HEK293T (cell line): ENCODE measurements around the gene ISX.

Source experiments
- CTCF ChIA-PET: fragments of 350-600 bp; formaldehyde crosslinking; extraction: SDS; loops from one replicate; lab custom pipeline; 2021; ENCODE audit warnings: antibody characterized with exemption, inconsistent platforms; lab: Yijun Ruan, JAX
- POLR2A ChIA-PET: fragments of 350-600 bp; formaldehyde crosslinking; extraction: SDS; loops from one replicate; lab custom pipeline; 2020; ENCODE audit warnings: antibody characterized with exemption, inconsistent platforms; lab: Yijun Ruan, JAX
- DNase-seq: peaks from one replicate; pipeline ENCODE4 v3.0.0; 2012; ENCODE audit warnings: mixed read lengths; ENCODE audit errors: extremely low spot score
- ARNT ChIP-seq: fragments of 450-650 bp; IDR thresholded peaks from 2 replicates; pipeline ENCODE4 v1.6.1; 2017; ENCODE audit warnings: mild to moderate bottlenecking
- BHLHE40 ChIP-seq: fragments of 450-650 bp; IDR thresholded peaks from 2 replicates; pipeline ENCODE4 v1.6.1; 2016; ENCODE audit warnings: mild to moderate bottlenecking, moderate library complexity, borderline replicate concordance
- CTBP1 ChIP-seq: fragments of 450-650 bp; IDR thresholded peaks from 2 replicates; pipeline ENCODE4 v1.6.1; 2016; ENCODE audit warnings: borderline replicate concordance
- ELF4 ChIP-seq: fragments of 450-650 bp; IDR thresholded peaks from 2 replicates; pipeline ENCODE4 v1.6.1; 2017; ENCODE audit warnings: antibody characterized with exemption
- FOXA1 ChIP-seq: fragments of 450-650 bp; IDR thresholded peaks from 2 replicates; pipeline ENCODE4 v1.6.1; 2016; ENCODE audit warnings: mild to moderate bottlenecking
- FOXK2 ChIP-seq: fragments of 450-650 bp; IDR thresholded peaks from 2 replicates; pipeline ENCODE4 v1.6.1; 2016; ENCODE audit warnings: mild to moderate bottlenecking
- FOXM1 ChIP-seq: fragments of 450-650 bp; IDR thresholded peaks from 2 replicates; pipeline ENCODE4 v1.6.1; 2017; ENCODE audit warnings: mild to moderate bottlenecking, borderline replicate concordance
- HDGF ChIP-seq: fragments of 450-650 bp; IDR thresholded peaks from 2 replicates; pipeline ENCODE4 v1.6.1; 2017; ENCODE audit warnings: antibody characterized with exemption, borderline replicate concordance
- L3MBTL2 ChIP-seq: fragments of 450-650 bp; conservative IDR thresholded peaks from 2 replicates; pipeline ENCODE4 v1.6.1; 2016; ENCODE audit warnings: mild to moderate bottlenecking
- LEF1 ChIP-seq: fragments of 450-650 bp; IDR thresholded peaks from 2 replicates; pipeline ENCODE4 v1.6.1; 2017; ENCODE audit warnings: mild to moderate bottlenecking, borderline replicate concordance
- NFRKB ChIP-seq: fragments of 450-650 bp; IDR thresholded peaks from 2 replicates; pipeline ENCODE4 v1.6.1; 2016; ENCODE audit warnings: mild to moderate bottlenecking, moderate library complexity
- PKNOX1 ChIP-seq: fragments of 450-650 bp; IDR thresholded peaks from 2 replicates; pipeline ENCODE4 v1.6.1; 2016
- SP1 ChIP-seq: fragments of 450-650 bp; IDR thresholded peaks from 2 replicates; pipeline ENCODE4 v1.6.1; 2017
- SUZ12 ChIP-seq: fragments of 450-650 bp; IDR thresholded peaks from 2 replicates; pipeline ENCODE4 v1.6.1; 2016; ENCODE audit warnings: mild to moderate bottlenecking
- TARDBP ChIP-seq: fragments of 450-650 bp; IDR thresholded peaks from 2 replicates; pipeline ENCODE4 v1.6.1; 2016
- ZNF384 ChIP-seq: fragments of 450-650 bp; IDR thresholded peaks from 2 replicates; pipeline ENCODE4 v1.6.1; 2016

ISX gene

DNA sequence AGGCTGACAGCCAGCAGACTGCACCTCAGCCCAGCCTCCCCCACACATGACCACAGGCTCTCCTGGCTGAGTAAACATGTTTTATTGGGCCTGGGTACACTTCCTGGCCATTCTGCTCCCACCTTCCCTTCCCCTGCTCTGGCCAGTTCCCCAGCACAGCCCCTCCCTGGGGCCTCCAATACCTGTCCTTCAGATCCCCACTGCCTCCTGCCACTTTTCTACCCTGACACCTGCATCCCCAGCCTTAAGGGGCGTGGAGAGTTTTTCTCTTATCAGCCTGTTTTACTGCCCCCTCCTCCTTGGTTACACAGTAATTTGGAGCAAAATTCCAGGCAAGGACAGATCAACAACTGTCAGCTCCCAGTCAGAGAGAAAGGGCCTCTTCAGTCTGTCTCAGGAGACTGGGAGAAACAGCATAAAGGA, at the start of gene ISX:
Gene ISX, plus strand, starts transcription at position 363 of the 423 bp plus-strand sequence. CDS start 930 bp downstream, outside the sequence.
- POLR2A ChIA-PET, result no interaction called here
- no peak for DNase-seq
- CTCF ChIA-PET, result no interaction called here
- TF ChIP-seq ZNF384 (no peak), L3MBTL2 (no peak), PKNOX1 (no peak), BHLHE40 (no peak), FOXK2 (no peak)

DNA sequence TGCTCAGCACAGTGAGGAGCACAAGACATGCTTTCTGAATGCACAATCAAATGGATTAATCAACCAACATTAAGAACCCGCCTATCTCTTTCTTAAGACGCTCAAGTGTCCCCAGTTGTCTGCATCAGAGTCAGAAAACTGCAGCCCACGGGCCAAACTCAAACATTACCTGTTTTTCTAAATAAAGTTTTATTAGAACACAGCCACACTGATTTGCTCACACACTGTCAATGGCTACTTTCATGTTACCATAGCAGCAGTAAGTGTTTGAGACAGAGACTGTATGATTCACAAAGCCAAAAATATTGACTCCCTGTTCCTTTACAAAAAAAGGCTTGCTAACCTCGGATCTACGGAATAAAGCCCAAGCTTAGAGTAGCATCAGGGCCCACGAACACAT, 49.0 kb upstream of the ISX start:
- ChIA-PET POLR2A (no interaction called here), CTCF (no interaction called here)
- DNase-seq, result no peak
- TF ChIP-seq CTBP1 (no peak), BHLHE40 (no peak), LEF1 (no peak), FOXA1 (no peak), SP1 (no peak), ELF4 (no peak), HDGF (no peak), SUZ12 (no peak), FOXK2 (no peak), ARNT (no peak), TARDBP (no peak), NFRKB (no peak), ZNF384 (no peak)

GRCh38 chr22:35018995-35019394, 47.0 kb upstream of the ISX start:
- no peak for DNase-seq
- CTCF ChIA-PET, result no interaction called here
- TF ChIP-seq FOXM1 (no peak), ARNT (no peak), ELF4 (no peak), TARDBP (no peak), HDGF (no peak), L3MBTL2 (no peak), NFRKB (no peak), PKNOX1 (no peak), BHLHE40 (no peak), ZNF384 (no peak), LEF1 (no peak), FOXA1 (no peak), SP1 (no peak), CTBP1 (no peak), FOXK2 (no peak), SUZ12 (no peak)
- POLR2A ChIA-PET, result no interaction called here

DNA sequence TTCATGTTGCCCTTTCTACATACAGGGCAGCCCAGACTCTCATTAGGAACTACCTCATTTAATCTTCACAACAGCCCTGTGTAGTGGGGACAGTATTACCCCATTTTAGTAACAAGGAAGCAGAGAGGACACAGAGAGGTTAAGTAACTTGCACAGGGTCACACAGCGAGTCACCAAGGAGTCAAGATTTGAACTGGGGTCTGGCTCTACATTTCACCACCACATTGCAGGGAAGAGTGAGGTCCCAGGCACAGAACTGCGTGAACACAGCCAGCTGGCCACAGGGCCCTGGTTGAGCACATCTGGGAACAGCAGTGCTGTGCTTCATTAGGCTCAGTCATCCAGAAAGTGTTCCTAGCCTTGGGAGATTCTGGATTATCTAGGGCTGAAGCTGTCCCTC, 45.4 kb upstream of the ISX start:
- ChIA-PET CTCF (no interaction called here), POLR2A (no interaction called here)
- TF ChIP-seq BHLHE40, result no peak
- no peak for TF ChIP-seq ARNT
- TF ChIP-seq SP1, result no peak
- TF ChIP-seq L3MBTL2, result no peak
- TF ChIP-seq FOXK2, result no peak
- DNase-seq, result no peak

- no peak for DNase-seq
- TF ChIP-seq CTBP1, result no peak
- TF ChIP-seq SUZ12, result no peak
- no peak for TF ChIP-seq TARDBP
- TF ChIP-seq BHLHE40, result no peak
- no peak for TF ChIP-seq L3MBTL2
- ChIA-PET POLR2A (no interaction called here), CTCF (no interaction called here)
These were observed 44.8 kb upstream of the ISX start for GRCh38 chr22:35021161-35021560.

DNA sequence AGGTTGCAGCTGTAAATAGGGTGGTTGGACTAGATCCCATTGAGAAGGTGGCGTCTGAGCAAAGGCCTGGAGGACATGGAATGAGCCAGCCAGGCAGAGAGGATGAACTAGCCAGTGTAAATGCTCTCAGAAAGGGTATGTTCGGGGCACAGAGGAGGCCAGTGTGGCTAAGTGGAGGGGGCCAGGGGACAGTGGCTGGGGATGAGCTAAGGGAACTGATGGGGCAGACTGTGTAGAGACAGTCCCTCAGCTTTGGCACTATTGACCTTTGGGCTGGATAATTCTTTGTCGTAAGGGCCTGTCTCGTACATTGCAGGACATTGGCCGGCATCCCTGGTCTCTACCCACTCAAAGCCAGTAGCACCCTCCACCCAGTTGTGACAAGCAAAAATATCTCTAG, 43.7 kb upstream of the ISX start:
- TF ChIP-seq LEF1 (no peak), HDGF (no peak), FOXA1 (no peak)
- ChIA-PET CTCF (interaction anchor here (0.5 to 0.8 kb wide), 2 partner anchors 92 to 856 kb away, joined by 3 read pairs; no protein-coding TSS in a partner anchor), POLR2A (no interaction called here)
- no peak for DNase-seq

- ChIA-PET POLR2A (no interaction called here), CTCF (interaction anchor here (0.6 to 1.3 kb wide), 7 partner anchors 18 to 1420 kb away, joined by 3 to 6 read pairs (median 5); no protein-coding TSS in a partner anchor)
- DNase-seq, result peak; percentile 86
- TF ChIP-seq SUZ12 (no peak), TARDBP (no peak), FOXK2 (no peak), PKNOX1 (no peak), BHLHE40 (no peak), FOXM1 (no peak), ARNT (no peak), L3MBTL2 (no peak), HDGF (no peak), CTBP1 (no peak), NFRKB (no peak), LEF1 (no peak), FOXA1 (no peak), ZNF384 (no peak), ELF4 (no peak), SP1 (no peak)
These were observed 42.1 kb upstream of the ISX start for GRCh38 chr22:35023692-35024363.
